ENCODE measurements around the gene GPR83. TPM values are rescaled to one million over a fixed set of nuclear protein-coding genes. Genes with fewer than 3 reads are reported as not detected.
"Not testable (repeated sequence)": the region's sequence is repeated elsewhere in the genome, so short reads cannot be mapped to it uniquely, and the experiment has no call there.

Gene GPR83
- total RNA-seq, 2 experiments from 2014 or later = 0.05 to 0.09 TPM

DNA sequence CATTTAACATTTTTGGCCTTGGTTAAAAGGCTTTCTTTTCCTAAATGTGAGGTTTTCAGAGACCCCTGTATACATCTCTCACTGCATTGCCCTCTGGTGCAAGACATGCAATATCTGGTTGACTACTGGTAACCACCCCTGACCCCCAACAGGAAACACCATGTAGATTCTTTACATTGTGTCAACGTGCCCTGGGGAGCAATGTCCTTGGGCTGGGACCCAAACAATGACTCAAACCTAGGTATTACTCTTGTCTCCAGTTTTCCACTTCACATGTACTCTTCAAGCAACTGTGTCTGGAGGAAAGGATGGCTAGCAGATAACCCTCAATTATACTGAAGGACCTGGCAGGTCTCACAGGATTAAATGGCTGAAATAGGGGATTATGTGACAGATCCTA is 1.1 kb upstream of the GPR83 start:
- H3K36me3 Mint-ChIP-seq = peaks cover 6% of the 10 kb centered on the region
- ATAC-seq (no peak), DNase-seq (no peak)
- peaks cover 2% of the 10 kb centered on the region for H3K9me3 Mint-ChIP-seq (ENCODE audit: low read depth)
- H3K4me1 Mint-ChIP-seq = peaks cover 6% of the 10 kb centered on the region
- peaks cover 43% of the 10 kb centered on the region for H3K27me3 Mint-ChIP-seq
- H3K27ac Mint-ChIP-seq = no peak overlapping the region
- CTCF ChIA-PET = no interaction called here
- H3K4me3 Mint-ChIP-seq = no peak overlapping the region

DNA sequence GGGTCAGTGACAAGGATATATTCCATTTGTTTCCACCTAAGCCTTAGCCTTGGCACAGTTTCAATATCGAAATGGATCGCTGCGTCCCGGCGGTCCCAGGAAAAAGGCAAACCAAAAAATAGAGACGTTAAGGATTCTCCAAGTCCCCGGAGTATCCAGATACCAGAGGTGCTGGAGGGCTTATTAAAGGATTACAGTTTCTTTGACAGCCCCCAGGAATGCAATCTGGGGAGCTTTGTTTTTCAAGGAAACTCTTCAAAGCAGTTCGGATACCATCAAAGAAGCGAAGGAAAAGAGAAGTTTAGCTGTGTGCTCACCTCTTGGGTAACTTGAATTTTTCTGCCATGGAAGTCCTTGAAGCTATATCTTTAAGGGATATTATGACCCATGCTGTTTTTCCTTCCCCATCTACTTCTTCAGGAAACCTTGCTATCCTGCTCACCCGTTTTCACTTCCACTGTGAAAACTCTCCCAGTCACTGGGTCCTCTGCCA is 600 bp upstream of the GPR83 start:
- Mint-ChIP-seq H3K36me3 (peaks cover 6% of the 10 kb centered on the region), H3K9me3 (ENCODE audit: low read depth) (peaks cover 2% of the 10 kb centered on the region), H3K4me1 (peaks cover 6% of the 10 kb centered on the region), H3K27me3 (peaks cover 43% of the 10 kb centered on the region), H3K4me3 (no peak overlapping the region), H3K27ac (no peak overlapping the region)
- CTCF ChIA-PET = no interaction called here
- no peak for DNase-seq
- ATAC-seq = no peak

DNA sequence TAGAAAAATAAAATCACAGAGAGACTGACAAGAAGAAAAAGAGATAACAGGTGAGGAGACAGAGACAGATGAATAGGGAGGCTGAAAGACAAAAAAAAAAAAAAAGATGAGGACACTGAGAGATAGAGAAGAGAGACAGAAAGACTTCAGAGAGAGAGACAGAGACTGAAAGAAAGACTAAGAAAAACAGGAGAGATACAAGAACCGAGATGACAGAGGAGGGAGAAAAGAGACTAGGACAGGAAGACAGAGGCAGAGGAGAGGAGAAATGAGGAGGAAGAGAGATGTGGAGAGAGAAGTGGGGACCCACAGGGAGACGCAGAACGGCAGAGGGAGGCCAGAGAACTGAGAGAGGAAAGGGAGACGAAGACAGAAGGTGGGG is 771 bp downstream of the GPR83 start:
- no peak overlapping the region for H3K27ac Mint-ChIP-seq
- H3K27me3 Mint-ChIP-seq = peaks cover 43% of the 10 kb centered on the region
- peaks cover 2% of the 10 kb centered on the region for H3K9me3 Mint-ChIP-seq (ENCODE audit: low read depth)
- H3K4me3 Mint-ChIP-seq = no peak overlapping the region
- DNase-seq (no peak), ATAC-seq (no peak)
- CTCF ChIA-PET = no interaction called here
- peaks cover 6% of the 10 kb centered on the region for H3K4me1 Mint-ChIP-seq
- H3K36me3 Mint-ChIP-seq = peaks cover 6% of the 10 kb centered on the region

DNA sequence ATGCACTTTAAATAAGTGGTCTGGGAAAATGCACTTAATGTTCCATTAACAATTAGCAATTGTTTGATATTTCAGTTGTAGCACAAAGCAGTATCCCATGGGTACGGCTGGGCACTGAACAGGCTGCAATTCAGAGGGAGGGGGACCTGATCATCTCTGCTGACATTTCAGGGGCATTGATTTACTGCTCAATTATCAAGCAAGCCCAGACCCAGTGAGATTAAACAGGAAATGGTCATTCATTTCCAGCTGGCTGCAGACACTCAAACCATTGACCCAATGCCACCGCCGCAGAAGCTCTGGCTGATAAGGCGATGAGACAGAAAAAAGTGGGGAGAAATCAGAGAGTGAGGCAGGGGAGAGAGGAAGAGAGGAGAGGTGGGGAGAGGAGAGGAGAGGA is 1.2 kb downstream of the GPR83 start:
- peaks cover 43% of the 10 kb centered on the region for H3K27me3 Mint-ChIP-seq

DNA sequence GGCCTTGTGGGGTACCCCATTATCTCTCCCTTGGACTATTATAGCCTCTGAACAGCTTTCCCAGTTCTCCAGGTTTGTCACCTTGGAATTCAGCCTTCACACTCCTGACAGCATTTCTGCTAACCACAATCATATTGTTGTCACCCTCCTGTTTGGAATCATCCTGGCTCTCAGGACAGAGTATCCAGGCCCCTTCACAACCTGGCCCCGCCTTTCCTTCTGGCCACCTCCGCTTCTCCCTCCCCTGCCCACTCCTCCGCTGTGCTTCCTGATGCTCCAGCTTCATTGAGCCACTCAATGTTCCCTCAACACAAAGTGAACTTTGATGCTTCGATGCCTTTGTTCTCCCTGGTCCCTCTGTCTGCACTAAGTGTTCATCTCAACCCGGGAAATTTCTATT is 3.1 kb downstream of the GPR83 start:
- Mint-ChIP-seq H3K27ac (no peak overlapping the region), H3K9me3 (ENCODE audit: low read depth) (peaks cover 2% of the 10 kb centered on the region), H3K27me3 (peaks cover 40% of the 10 kb centered on the region), H3K4me1 (peaks cover 6% of the 10 kb centered on the region), H3K36me3 (peaks cover 6% of the 10 kb centered on the region), H3K4me3 (no peak overlapping the region)
- DNase-seq (no peak), ATAC-seq (no peak)
- CTCF ChIA-PET = no interaction called here

More for the DNA sequence above, 1.2 kb downstream of the GPR83 start:
- H3K36me3 Mint-ChIP-seq = peaks cover 6% of the 10 kb centered on the region
- H3K4me3 Mint-ChIP-seq = no peak overlapping the region
- no peak for DNase-seq
- H3K9me3 Mint-ChIP-seq (ENCODE audit: low read depth) = peaks cover 2% of the 10 kb centered on the region
- H3K4me1 Mint-ChIP-seq = peaks cover 6% of the 10 kb centered on the region
- CTCF ChIA-PET = no interaction called here
- no peak overlapping the region for H3K27ac Mint-ChIP-seq
- ATAC-seq = no peak

DNA sequence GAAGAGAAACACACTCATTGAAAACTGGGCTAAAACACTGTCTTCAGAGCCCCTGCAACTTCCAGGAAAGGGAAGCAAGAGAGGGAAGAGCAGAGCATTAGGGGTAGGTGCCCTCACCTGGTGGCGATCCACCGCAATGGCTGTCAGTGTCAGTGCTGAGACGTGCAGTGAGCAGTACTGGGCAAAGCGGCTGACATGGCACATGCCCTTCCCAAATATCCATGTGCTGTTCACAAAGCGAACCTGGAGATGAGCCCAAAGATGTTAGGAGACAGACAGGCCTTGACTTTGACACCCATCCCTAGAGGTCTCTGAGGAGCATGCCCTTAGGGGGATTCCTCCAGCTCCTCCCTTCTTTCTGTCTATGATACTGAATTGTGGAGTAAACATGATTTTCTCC is 4.9 kb downstream of the GPR83 start:
- CTCF ChIA-PET = no interaction called here
- Mint-ChIP-seq H3K36me3 (peaks cover 6% of the 10 kb centered on the region), H3K9me3 (ENCODE audit: low read depth) (peaks cover 2% of the 10 kb centered on the region), H3K27ac (no peak overlapping the region), H3K4me3 (no peak overlapping the region), H3K27me3 (peaks cover 26% of the 10 kb centered on the region), H3K4me1 (peaks cover 6% of the 10 kb centered on the region)
- DNase-seq (no peak), ATAC-seq (no peak)

DNA sequence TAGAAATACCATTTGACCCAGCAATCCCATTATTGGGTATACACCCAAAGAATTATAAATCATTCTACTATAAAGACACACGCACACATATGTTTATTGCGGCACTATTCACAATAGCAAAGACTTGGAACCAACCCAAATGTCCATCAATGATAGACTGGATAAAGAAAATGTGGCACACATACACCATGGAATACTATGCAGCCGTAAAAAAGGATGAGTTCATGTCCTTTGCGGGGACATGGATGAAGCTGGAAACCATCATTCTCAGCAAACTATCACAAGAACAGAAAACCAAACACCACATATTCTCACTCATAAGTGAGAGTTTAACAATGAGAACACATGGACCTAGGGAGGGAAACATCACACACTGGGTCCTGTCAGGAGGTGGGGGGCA is 9.3 kb downstream of the GPR83 start:
- not testable (repeated sequence) for H3K9me3 Mint-ChIP-seq (ENCODE audit: low read depth)

DNA sequence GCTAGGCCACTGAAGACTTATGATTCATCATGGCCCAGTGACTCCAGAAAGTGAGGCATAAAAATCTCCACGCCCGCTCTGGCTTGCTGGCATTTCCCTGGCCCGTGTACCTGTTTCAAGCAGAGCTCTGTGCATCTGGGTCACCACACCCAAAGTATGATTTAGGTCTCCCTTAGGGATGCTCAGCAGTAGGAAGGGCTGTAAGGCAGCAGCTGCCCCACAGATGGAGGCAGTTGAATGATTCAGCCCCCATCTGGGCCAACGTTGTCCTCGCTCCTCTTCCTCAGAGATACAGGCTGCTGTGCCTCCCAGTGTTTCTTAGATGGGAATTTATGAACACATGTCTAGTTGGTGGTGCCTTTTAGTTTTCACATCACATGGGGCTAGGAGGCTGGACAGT is 21.6 kb downstream of the GPR83 start:
- CTCF ChIA-PET = no interaction called here
- H3K4me3 Mint-ChIP-seq = no peak overlapping the region
- H3K27me3 Mint-ChIP-seq = no peaks in the 10 kb centered on the region
- H3K9me3 Mint-ChIP-seq (ENCODE audit: low read depth) = no peaks in the 10 kb centered on the region
- H3K4me1 Mint-ChIP-seq = no peaks in the 10 kb centered on the region
- ATAC-seq (no peak), DNase-seq (no peak)
- no peaks in the 10 kb centered on the region for H3K36me3 Mint-ChIP-seq
- no peak overlapping the region for H3K27ac Mint-ChIP-seq

More for the DNA sequence above, 9.3 kb downstream of the GPR83 start:
- DNase-seq, H3K4me1 Mint-ChIP-seq, ATAC-seq, H3K27ac Mint-ChIP-seq, H3K4me3 Mint-ChIP-seq, H3K36me3 Mint-ChIP-seq, H3K27me3 Mint-ChIP-seq, CTCF ChIA-PET: not testable (repeated sequence)

DNA sequence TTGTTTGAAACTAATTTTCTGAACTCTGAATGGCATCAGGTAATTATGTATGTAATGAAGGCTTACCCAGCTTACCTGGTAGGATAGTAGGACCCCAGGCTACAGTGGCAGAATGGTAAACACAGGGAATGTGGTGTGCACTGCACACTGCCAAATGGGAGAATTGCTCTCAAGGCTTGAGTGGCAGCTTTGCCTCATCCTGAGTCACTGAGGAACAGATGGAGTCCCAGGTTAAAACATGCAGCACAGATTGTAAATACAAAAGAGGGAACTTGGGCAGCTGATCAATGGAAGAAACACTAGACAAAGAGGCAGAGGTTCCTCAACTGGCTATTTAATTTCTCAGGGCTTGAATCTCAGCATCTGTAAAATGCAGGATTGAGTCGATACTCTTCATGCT is 24.4 kb downstream of the GPR83 start:
- Mint-ChIP-seq H3K36me3 (no peaks in the 10 kb centered on the region), H3K9me3 (ENCODE audit: low read depth) (no peaks in the 10 kb centered on the region), H3K4me1 (no peaks in the 10 kb centered on the region), H3K4me3 (no peak overlapping the region), H3K27ac (no peak overlapping the region), H3K27me3 (no peaks in the 10 kb centered on the region)
- DNase-seq (no peak), ATAC-seq (no peak)
- CTCF ChIA-PET = no interaction called here

DNA sequence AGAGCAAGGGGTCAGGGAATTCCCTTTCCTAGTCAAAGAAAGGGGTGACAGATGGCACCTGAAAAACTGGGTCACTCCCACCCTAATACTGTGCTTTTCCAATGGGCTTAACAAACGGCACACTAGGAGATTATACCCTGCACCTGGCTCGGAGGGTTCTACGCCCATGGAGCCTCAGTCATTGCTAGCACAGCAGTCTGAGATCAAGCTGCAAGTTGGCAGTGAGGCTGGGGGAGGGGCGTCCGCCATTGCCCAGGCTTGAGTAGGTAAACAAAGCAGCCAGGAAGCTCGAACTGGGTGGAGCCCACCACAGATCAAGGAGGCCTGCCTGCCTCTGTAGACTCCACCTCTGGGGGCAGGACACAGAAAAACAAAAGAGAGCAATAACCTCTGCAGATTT is 30.6 kb downstream of the GPR83 start:
- H3K9me3 Mint-ChIP-seq (ENCODE audit: low read depth); H3K27ac Mint-ChIP-seq; CTCF ChIA-PET; ATAC-seq; H3K4me1 Mint-ChIP-seq; H3K27me3 Mint-ChIP-seq; H3K4me3 Mint-ChIP-seq; H3K36me3 Mint-ChIP-seq; DNase-seq: not testable (repeated sequence)

DNA sequence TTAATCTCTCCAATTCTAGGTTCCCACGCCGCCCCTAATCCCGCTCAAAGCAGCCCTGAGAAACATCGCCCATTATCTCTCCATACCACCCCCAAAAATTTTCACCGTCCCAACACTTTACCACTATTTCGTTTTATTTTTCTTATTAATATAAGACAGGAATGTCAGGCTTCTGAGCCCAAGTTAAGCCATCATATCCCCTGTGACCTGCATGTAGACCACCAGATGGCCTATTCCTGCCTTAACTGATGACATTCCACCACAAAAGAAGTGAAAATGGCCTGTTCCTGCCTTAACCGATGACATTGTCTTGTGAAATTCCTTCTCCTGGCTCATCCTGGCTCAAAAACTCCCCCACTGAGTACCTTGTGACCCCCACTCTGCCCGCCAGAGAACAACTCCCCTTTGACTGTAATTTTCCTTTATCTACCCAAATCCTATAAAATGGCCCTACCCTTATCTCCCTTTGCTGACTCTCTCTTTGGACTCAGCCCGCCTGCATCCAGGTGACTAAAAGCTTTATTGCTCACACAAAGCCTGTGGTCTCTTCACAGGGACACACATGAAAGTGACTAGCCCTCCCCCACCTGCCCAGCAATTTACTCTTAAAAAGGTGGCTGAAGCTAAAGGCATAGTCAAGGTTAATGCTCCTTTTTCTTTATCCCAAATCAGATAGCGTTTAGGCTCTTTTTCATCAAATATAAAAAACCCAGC is 50.2 kb downstream of the GPR83 start:
- H3K9me3 Mint-ChIP-seq (ENCODE audit: low read depth); H3K4me1 Mint-ChIP-seq; H3K27ac Mint-ChIP-seq; H3K27me3 Mint-ChIP-seq; ATAC-seq; H3K4me3 Mint-ChIP-seq; DNase-seq; H3K36me3 Mint-ChIP-seq; CTCF ChIA-PET: not testable (repeated sequence)

DNA sequence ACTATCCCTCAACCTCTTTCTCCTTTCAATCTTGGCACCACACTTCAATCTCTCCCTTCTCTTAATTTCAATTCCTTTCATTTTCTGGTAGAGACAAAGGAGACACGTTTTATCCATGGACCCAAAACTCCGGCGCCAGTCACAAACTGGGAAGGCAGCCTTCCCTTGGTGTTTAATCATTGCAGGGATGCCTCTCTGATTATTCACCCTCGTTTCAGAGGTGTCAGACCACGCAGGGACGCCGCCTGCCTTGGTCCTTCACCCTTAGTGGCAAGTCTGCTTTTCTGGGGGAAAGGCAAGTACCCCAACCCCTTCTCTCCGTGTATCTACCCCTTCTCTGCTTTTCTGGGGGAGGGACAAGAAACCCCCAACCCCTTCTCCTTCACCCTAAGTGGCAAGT is 54.9 kb downstream of the GPR83 start:
- CTCF ChIA-PET, H3K4me1 Mint-ChIP-seq, H3K27ac Mint-ChIP-seq: not testable (repeated sequence)

DNA sequence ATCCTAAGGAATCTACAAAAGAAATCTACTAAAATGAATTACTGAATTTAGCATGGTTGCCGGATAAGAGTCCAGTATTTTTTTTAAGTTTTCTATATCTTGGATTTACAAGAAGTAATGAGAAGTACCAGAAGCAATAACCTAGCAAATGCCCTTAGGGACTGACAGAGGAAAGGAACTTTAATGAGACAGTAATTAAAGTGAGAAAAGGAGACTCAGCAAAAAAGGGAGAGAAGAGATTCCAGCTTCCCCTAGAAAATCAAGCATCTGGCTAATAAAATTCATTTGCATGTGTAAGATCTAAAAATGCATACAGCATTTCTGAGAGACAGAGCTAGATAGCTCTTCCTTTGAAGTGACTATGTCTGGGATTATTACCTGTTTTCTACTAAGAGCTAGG is 57.7 kb downstream of the GPR83 start:
- CTCF ChIA-PET = no interaction called here
- H3K4me3 Mint-ChIP-seq = no peak overlapping the region
- ATAC-seq (no peak), DNase-seq (no peak)
- H3K9me3 Mint-ChIP-seq (ENCODE audit: low read depth) = peaks cover 3% of the 10 kb centered on the region
- H3K36me3 Mint-ChIP-seq = no peaks in the 10 kb centered on the region
- no peaks in the 10 kb centered on the region for H3K4me1 Mint-ChIP-seq
- no peak overlapping the region for H3K27ac Mint-ChIP-seq
- peaks cover 4% of the 10 kb centered on the region for H3K27me3 Mint-ChIP-seq

More for the DNA sequence above, 54.9 kb downstream of the GPR83 start:
- H3K27me3 Mint-ChIP-seq; H3K36me3 Mint-ChIP-seq; DNase-seq; H3K9me3 Mint-ChIP-seq (ENCODE audit: low read depth); ATAC-seq; H3K4me3 Mint-ChIP-seq: not testable (repeated sequence)

DNA sequence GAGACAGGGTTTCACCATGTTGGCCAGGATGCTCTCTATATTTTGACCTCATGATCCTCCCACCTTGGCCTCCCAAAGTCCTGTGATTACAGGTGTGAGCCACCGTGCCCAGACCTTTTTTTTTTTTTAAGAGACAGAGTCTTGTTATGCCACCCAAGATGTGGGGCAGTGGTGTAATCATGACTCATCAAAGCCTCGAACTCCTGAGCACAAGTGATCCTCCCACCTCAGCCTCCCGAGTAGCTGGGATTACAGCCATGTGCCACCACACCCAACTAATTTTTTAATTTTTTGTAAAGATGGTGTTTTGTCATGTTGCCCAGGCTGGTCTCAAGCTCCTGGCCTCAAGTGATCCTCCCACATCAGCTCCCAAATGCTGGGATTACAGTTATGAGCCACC is 59.0 kb downstream of the GPR83 start:
- Mint-ChIP-seq H3K27ac (no peak overlapping the region), H3K9me3 (ENCODE audit: low read depth) (peaks cover 3% of the 10 kb centered on the region), H3K27me3 (peaks cover 4% of the 10 kb centered on the region), H3K4me1 (no peaks in the 10 kb centered on the region), H3K36me3 (no peaks in the 10 kb centered on the region), H3K4me3 (no peak overlapping the region)
- CTCF ChIA-PET = no interaction called here
- ATAC-seq (no peak), DNase-seq (no peak)

DNA sequence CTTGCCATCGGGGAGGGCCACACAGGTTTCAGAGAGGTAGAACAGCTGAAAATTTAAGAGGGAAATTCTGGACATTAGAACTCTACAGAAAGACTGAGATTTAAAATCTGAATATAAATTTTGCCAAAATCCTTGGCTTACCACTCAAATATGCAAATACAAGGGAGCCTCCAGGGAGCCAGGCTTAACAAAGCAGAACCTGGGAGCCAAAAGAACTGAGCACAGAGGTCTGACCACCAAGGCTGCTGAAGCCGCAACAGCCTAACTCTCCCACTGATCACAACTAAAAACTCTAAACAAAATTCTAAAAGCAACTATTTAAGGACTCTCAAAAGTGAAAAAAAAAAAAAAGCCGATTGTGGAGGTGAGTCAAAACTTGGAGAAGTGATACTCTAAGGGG is 62.6 kb downstream of the GPR83 start:
- Mint-ChIP-seq H3K27me3 (no peaks in the 10 kb centered on the region), H3K4me3 (no peak overlapping the region), H3K27ac (no peak overlapping the region), H3K4me1 (no peaks in the 10 kb centered on the region), H3K36me3 (no peaks in the 10 kb centered on the region), H3K9me3 (ENCODE audit: low read depth) (peaks cover 3% of the 10 kb centered on the region)
- CTCF ChIA-PET = no interaction called here
- DNase-seq = no peak
- ATAC-seq = no peak

All from activated CD8-positive, alpha-beta memory T cell treated with anti-CD3 and anti-CD28 coated beads, Interleukin-2, amount 10 ng/mL, durations not matched to agents 7 days and 5 days (primary cell).